HepG2 (cell line): ENCODE measurements around the gene MYLK. TPM values are rescaled to one million over a fixed set of nuclear protein-coding genes. Genes with fewer than 3 reads are reported as not detected.

ENCODE experiments used
- FOXA1 ChIP-seq, 2 experiments: fragments of 450-650 bp in 1 of 2; sonication (generic) in 1 of 2; formaldehyde crosslinking in 1 of 2; IDR thresholded peaks; 2 replicates each; pipeline versions ENCODE4 v1.4.0 to v1.6.1; 2016 to 2020; ENCODE audit warnings: missing genetic modification reagents in 1 of 2
- KAT7 ChIP-seq: IDR thresholded peaks from 2 replicates; pipeline ENCODE4 v1.6.1; 2018; ENCODE audit warnings: borderline replicate concordance, missing compliant biosample characterization
- RELA ChIP-seq: sonication (generic); formaldehyde crosslinking; IDR thresholded peaks from 2 replicates; pipeline ENCODE4 v1.4.0; 2020; ENCODE audit warnings: missing genetic modification reagents
- U2AF1 ChIP-seq: fragments of 200-400 bp; formaldehyde crosslinking; optimal IDR thresholded peaks from 2 replicates; pipeline ENCODE3; 2017; ENCODE audit warnings: mild to moderate bottlenecking, low read depth, low read length
- ZBTB21 ChIP-seq: sonication (generic); formaldehyde crosslinking; IDR thresholded peaks from 2 replicates; pipeline ENCODE4 v1.4.0; 2020; ENCODE audit warnings: missing genetic modification reagents
- ZKSCAN8 ChIP-seq: IDR thresholded peaks from 2 replicates; pipeline ENCODE4 v1.6.1; 2016; ENCODE audit warnings: borderline replicate concordance, missing genetic modification reagents, missing compliant biosample characterization
- ZNF33B ChIP-seq: sonication (generic); formaldehyde crosslinking; IDR thresholded peaks from 2 replicates; pipeline ENCODE4 v1.5.1; 2020; ENCODE audit warnings: mild to moderate bottlenecking, missing genetic modification reagents
- ZNF430 ChIP-seq: sonication (generic); formaldehyde crosslinking; IDR thresholded peaks from 2 replicates; pipeline ENCODE4 v1.9.0; 2021; ENCODE audit warnings: mild to moderate bottlenecking, missing genetic modification reagents
- ZNF564 ChIP-seq: sonication (generic); formaldehyde crosslinking; IDR thresholded peaks from 2 replicates; pipeline ENCODE4 v1.8.1; 2023; ENCODE audit warnings: mild to moderate bottlenecking, missing genetic modification reagents
- ZNF652 ChIP-seq: IDR thresholded peaks from 2 replicates; pipeline ENCODE4 v1.6.1; 2016; ENCODE audit warnings: low read depth, borderline replicate concordance
- ZNF790 ChIP-seq: sonication (generic); formaldehyde crosslinking; IDR thresholded peaks from 2 replicates; pipeline ENCODE4 v1.8.0; 2022; ENCODE audit warnings: missing genetic modification reagents, mild to moderate bottlenecking, borderline replicate concordance
- polyA plus RNA-seq, 8 experiments: library from polyadenylated mRNA; depleted of rRNA in 3 of 8; stranded (reverse) in 7 of 8; unstranded in 1 of 8; fragments of >200 nt; fragmentation: Illumina TruSeq in 4 of 8; extraction: Trizol in 4 of 8; gene quantifications; 2 replicates each; pipeline versions ENCODE4 v1.2.1 to v1.2.3, GENCODE V29; 2011 to 2016; ENCODE audit warnings: low read depth in 4 of 8, missing spikeins in 1 of 8, mixed read lengths in 1 of 8; ENCODE audit not compliant: insufficient read depth in 1 of 8
- total RNA-seq, 5 experiments: library from RNA; depleted of rRNA; stranded (reverse); fragments of >200 nt; fragmentation: Illumina TruSeq; extraction: Trizol; gene quantifications; 2 replicates each; pipeline ENCODE4 v1.2.3, GENCODE V29; 2016; ENCODE audit warnings: low read depth in 1 of 5
- TF ChIP-seq, protein P1 (sequence below), 2 experiments: sonication (generic) in 1 of 2; formaldehyde crosslinking in 1 of 2; IDR thresholded peaks; 2 replicates each; pipeline versions ENCODE4 v1.4.0 to v1.6.1; 2018 to 2020; ENCODE audit warnings: missing genetic modification reagents in 2 of 2, borderline replicate concordance in 1 of 2, low read depth in 1 of 2, mild to moderate bottlenecking in 1 of 2, missing biosample characterization in 1 of 2
- TF ChIP-seq, protein P2 (sequence below): IDR thresholded peaks from 2 replicates; pipeline ENCODE4 v1.6.1; 2016; ENCODE audit warnings: missing compliant biosample characterization, missing genetic modification reagents, borderline replicate concordance
- TF ChIP-seq, protein P3 (sequence below): sonication (generic); formaldehyde crosslinking; IDR thresholded peaks from 2 replicates; pipeline ENCODE4 v1.4.0; 2020; ENCODE audit warnings: missing genetic modification reagents
- TF ChIP-seq, protein P4 (sequence below): sonication (generic); formaldehyde crosslinking; IDR thresholded peaks from 2 replicates; pipeline ENCODE4 v1.5.1; 2020; ENCODE audit warnings: missing genetic modification reagents, mild to moderate bottlenecking, borderline replicate concordance
- TF ChIP-seq, protein P5 (sequence below): sonication (generic); formaldehyde crosslinking; IDR thresholded peaks from 2 replicates; pipeline ENCODE4 v1.5.0; 2020; ENCODE audit warnings: mild to moderate bottlenecking, missing genetic modification reagents

Gene MYLK
- total and polyA plus RNA-seq, 2 of the 13 experiments (the other 11 are each of a cell fraction or from before 2014, with no cell fraction given): 10.6 to 34.9 TPM

DNA sequence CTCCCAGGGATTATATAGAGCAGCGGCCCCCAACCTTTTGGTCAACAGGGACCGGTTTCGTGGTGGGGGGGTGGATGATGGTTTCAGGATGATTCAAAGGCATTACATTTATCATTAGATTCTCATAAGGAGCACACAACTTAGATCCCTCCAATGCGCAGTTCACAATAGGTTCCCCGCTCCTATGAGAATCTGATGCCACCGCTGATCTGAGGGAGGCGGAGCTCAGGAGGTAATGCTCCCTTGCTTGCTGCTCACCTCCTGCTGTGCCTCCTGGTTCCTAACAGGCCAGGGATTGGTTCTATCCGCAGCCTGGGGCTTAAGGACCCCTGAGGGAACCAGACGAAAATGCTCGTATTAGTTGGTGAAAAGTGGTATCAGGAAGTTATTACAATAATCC lies 298.0 kb downstream of the MYLK start (continued):
- TF ChIP-seq, protein P1, sequence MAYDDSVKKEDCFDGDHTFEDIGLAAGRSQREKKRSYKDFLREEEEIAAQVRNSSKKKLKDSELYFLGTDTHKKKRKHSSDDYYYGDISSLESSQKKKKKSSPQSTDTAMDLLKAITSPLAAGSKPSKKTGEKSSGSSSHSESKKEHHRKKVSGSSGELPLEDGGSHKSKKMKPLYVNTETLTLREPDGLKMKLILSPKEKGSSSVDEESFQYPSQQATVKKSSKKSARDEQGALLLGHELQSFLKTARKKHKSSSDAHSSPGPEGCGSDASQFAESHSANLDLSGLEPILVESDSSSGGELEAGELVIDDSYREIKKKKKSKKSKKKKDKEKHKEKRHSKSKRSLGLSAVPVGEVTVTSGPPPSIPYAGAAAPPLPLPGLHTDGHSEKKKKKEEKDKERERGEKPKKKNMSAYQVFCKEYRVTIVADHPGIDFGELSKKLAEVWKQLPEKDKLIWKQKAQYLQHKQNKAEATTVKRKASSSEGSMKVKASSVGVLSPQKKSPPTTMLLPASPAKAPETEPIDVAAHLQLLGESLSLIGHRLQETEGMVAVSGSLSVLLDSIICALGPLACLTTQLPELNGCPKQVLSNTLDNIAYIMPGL (CRISPR knock-in tag; IDR thresholded peaks at IDR 0.05; ENCODE audit: borderline replicate concordance in 1 of 2, low read depth in 1 of 2): no peak
- no peak for TF ChIP-seq FOXA1 (IDR thresholded peaks at IDR 0.05)
- no peak for TF ChIP-seq FOXA1 (CRISPR knock-in tag; IDR thresholded peaks at IDR 0.05)
- no peak for TF ChIP-seq ZNF33B
- TF ChIP-seq RELA (CRISPR knock-in tag): no peak
- TF ChIP-seq, protein P2, sequence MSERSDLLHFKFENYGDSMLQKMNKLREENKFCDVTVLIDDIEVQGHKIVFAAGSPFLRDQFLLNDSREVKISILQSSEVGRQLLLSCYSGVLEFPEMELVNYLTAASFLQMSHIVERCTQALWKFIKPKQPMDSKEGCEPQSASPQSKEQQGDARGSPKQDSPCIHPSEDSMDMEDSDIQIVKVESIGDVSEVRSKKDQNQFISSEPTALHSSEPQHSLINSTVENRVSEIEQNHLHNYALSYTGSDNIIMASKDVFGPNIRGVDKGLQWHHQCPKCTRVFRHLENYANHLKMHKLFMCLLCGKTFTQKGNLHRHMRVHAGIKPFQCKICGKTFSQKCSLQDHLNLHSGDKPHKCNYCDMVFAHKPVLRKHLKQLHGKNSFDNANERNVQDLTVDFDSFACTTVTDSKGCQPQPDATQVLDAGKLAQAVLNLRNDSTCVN (CRISPR knock-in tag): peak; percentile 52; the same call in 1 of the 2 replicates
- TF ChIP-seq ZBTB21: no peak
- peak; percentile 37; the same call in 1 of the 2 replicates for TF ChIP-seq KAT7 (CRISPR knock-in tag)
- TF ChIP-seq, protein P3, sequence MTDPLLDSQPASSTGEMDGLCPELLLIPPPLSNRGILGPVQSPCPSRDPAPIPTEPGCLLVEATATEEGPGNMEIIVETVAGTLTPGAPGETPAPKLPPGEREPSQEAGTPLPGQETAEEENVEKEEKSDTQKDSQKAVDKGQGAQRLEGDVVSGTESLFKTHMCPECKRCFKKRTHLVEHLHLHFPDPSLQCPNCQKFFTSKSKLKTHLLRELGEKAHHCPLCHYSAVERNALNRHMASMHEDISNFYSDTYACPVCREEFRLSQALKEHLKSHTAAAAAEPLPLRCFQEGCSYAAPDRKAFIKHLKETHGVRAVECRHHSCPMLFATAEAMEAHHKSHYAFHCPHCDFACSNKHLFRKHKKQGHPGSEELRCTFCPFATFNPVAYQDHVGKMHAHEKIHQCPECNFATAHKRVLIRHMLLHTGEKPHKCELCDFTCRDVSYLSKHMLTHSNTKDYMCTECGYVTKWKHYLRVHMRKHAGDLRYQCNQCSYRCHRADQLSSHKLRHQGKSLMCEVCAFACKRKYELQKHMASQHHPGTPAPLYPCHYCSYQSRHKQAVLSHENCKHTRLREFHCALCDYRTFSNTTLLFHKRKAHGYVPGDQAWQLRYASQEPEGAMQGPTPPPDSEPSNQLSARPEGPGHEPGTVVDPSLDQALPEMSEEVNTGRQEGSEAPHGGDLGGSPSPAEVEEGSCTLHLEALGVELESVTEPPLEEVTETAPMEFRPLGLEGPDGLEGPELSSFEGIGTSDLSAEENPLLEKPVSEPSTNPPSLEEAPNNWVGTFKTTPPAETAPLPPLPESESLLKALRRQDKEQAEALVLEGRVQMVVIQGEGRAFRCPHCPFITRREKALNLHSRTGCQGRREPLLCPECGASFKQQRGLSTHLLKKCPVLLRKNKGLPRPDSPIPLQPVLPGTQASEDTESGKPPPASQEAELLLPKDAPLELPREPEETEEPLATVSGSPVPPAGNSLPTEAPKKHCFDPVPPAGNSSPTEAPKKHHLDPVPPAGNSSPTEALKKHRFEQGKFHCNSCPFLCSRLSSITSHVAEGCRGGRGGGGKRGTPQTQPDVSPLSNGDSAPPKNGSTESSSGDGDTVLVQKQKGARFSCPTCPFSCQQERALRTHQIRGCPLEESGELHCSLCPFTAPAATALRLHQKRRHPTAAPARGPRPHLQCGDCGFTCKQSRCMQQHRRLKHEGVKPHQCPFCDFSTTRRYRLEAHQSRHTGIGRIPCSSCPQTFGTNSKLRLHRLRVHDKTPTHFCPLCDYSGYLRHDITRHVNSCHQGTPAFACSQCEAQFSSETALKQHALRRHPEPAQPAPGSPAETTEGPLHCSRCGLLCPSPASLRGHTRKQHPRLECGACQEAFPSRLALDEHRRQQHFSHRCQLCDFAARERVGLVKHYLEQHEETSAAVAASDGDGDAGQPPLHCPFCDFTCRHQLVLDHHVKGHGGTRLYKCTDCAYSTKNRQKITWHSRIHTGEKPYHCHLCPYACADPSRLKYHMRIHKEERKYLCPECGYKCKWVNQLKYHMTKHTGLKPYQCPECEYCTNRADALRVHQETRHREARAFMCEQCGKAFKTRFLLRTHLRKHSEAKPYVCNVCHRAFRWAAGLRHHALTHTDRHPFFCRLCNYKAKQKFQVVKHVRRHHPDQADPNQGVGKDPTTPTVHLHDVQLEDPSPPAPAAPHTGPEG (CRISPR knock-in tag): no peak
- no peak for TF ChIP-seq ZKSCAN8 (CRISPR knock-in tag)
- no peak for TF ChIP-seq ZNF790 (CRISPR knock-in tag)
- TF ChIP-seq ZNF430 (CRISPR knock-in tag): 0 out of 2 replicates have a peak, but pooled peaks have one; percentile 4
- no peak for TF ChIP-seq ZNF652
- no peak for TF ChIP-seq U2AF1
- TF ChIP-seq, protein P4, sequence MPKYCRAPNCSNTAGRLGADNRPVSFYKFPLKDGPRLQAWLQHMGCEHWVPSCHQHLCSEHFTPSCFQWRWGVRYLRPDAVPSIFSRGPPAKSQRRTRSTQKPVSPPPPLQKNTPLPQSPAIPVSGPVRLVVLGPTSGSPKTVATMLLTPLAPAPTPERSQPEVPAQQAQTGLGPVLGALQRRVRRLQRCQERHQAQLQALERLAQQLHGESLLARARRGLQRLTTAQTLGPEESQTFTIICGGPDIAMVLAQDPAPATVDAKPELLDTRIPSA (CRISPR knock-in tag): no peak
- TF ChIP-seq, protein P5, sequence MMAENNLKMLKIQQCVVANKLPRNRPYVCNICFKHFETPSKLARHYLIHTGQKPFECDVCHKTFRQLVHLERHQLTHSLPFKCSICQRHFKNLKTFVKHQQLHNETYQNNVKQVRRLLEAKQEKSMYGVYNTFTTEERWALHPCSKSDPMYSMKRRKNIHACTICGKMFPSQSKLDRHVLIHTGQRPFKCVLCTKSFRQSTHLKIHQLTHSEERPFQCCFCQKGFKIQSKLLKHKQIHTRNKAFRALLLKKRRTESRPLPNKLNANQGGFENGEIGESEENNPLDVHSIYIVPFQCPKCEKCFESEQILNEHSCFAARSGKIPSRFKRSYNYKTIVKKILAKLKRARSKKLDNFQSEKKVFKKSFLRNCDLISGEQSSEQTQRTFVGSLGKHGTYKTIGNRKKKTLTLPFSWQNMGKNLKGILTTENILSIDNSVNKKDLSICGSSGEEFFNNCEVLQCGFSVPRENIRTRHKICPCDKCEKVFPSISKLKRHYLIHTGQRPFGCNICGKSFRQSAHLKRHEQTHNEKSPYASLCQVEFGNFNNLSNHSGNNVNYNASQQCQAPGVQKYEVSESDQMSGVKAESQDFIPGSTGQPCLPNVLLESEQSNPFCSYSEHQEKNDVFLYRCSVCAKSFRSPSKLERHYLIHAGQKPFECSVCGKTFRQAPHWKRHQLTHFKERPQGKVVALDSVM (CRISPR knock-in tag): no peak
- no peak for TF ChIP-seq ZNF564 (CRISPR knock-in tag)
